Keratinocyte (primary cell): Measurements from ENCODE around the gene PDS5A. TPM values are rescaled to one million over a fixed set of nuclear protein-coding genes. Genes with fewer than 3 reads are reported as not detected.

ENCODE experiments used
- DNase-seq: peaks from one replicate; pipeline ENCODE4 v3.0.0-alpha.2; 2011; ENCODE audit warnings: low read depth, missing footprints, low spot score
- FAIRE-seq: peaks from 2 replicates; lab custom pipeline; 2011; peaks lifted over from hg19 to GRCh38; lab: Jason Lieb, UNC
- H2AFZ ChIP-seq: 2 replicates; pipeline ENCODE4 v1.6.0; 2012; ENCODE audit warnings: low read length, control low read depth, inconsistent platforms; ENCODE audit not compliant: control insufficient read depth
- H3K27ac ChIP-seq: 2 replicates; pipeline ENCODE4 v1.5.1; 2011; ENCODE audit warnings: low read length; ENCODE audit not compliant: control insufficient read depth, insufficient read depth
- H3K27me3 ChIP-seq: 3 replicates; pipeline ENCODE4 v1.6.0; 2011; ENCODE audit warnings: low read length; ENCODE audit not compliant: control insufficient read depth, insufficient read depth; ENCODE audit errors: extremely low read depth
- H3K36me3 ChIP-seq, 2 experiments: 2 replicates in 1 of 2; 3 replicates in 1 of 2; pipeline ENCODE4 v1.5.1; 2011; ENCODE audit warnings: low read length in 2 of 2, mild to moderate bottlenecking in 1 of 2; ENCODE audit not compliant: control insufficient read depth in 2 of 2, insufficient read depth in 2 of 2; ENCODE audit errors: extremely low read depth in 1 of 2
- H3K4me1 ChIP-seq: 3 replicates; pipeline ENCODE4 v1.5.1; 2011; ENCODE audit warnings: low read length; ENCODE audit not compliant: control insufficient read depth, insufficient read depth; ENCODE audit errors: extremely low read depth
- H3K4me2 ChIP-seq: 3 replicates; pipeline ENCODE4 v1.6.0; 2011; ENCODE audit warnings: low read depth, low read length; ENCODE audit not compliant: control insufficient read depth, insufficient read depth; ENCODE audit errors: extremely low read depth
- H3K4me3 ChIP-seq, 3 experiments: fragments of 200-600 bp in 1 of 3; sonication (generic) in 1 of 3; 2 replicates in 2 of 3; 3 replicates in 1 of 3; pipeline ENCODE4 v1.5.1; 2011 to 2016; ENCODE audit warnings: low read length in 3 of 3, mild to moderate bottlenecking in 3 of 3, control low read depth in 2 of 3, inconsistent platforms in 1 of 3, low read depth in 1 of 3, mixed read lengths in 1 of 3, mixed run types in 1 of 3, moderate library complexity in 1 of 3; ENCODE audit not compliant: control insufficient read depth in 2 of 3, insufficient read depth in 2 of 3; ENCODE audit errors: extremely low read depth in 1 of 3
- H3K79me2 ChIP-seq: 2 replicates; pipeline ENCODE4 v1.6.0; 2012; ENCODE audit warnings: low read length; ENCODE audit not compliant: control insufficient read depth, insufficient read depth
- H3K9ac ChIP-seq: 3 replicates; pipeline ENCODE4 v1.6.0; 2011; ENCODE audit warnings: low read length; ENCODE audit not compliant: control insufficient read depth, insufficient read depth; ENCODE audit errors: extremely low read depth
- H3K9me1 ChIP-seq: 3 replicates; pipeline ENCODE4 v1.6.0; 2011; ENCODE audit warnings: low read length; ENCODE audit not compliant: control insufficient read depth, insufficient read depth; ENCODE audit errors: extremely low read depth
- H3K9me3 ChIP-seq: 2 replicates; pipeline ENCODE4 v1.5.1; 2012; ENCODE audit warnings: low read depth, low read length; ENCODE audit not compliant: control insufficient read depth
- H4K20me1 ChIP-seq: 3 replicates; pipeline ENCODE4 v1.6.0; 2011; ENCODE audit warnings: low read length; ENCODE audit not compliant: control insufficient read depth, insufficient read depth; ENCODE audit errors: extremely low read depth
- EZH2 ChIP-seq: IDR thresholded peaks from one replicate; pipeline ENCODE4 v1.6.1; 2012; ENCODE audit warnings: inconsistent platforms, mild to moderate bottlenecking, low read length, moderate library complexity
- dilution Hi-C: fragments of 300-500 bp; cut with MboI; formaldehyde crosslinking; loops from one replicate; pipeline ENCODE4 v1.7.0; 2020; ENCODE audit warnings: low sequenced_read_pairs; ENCODE audit not compliant: extremely low pct_ligation_motif_present
- polyA plus RNA-seq, 5 experiments: library from polyadenylated mRNA; depleted of rRNA in 3 of 5; stranded (reverse) in 3 of 5; stranded (forward) in 1 of 5; unstranded in 1 of 5; fragments of >200 nt; gene quantifications; 1 replicate in 1 of 5; 2 replicates in 3 of 5; 3 replicates in 1 of 5; pipeline versions ENCODE4 v1.2.1 to v1.2.3, GENCODE V29; 2011 to 2012; ENCODE audit warnings: missing spikeins in 2 of 5, low read depth in 1 of 5, low replicate concordance in 1 of 5
- TF ChIP-seq, protein P1 (sequence below), 3 experiments: IDR thresholded peaks in 1 of 3; conservative IDR thresholded peaks in 1 of 3; optimal IDR thresholded peaks in 1 of 3; 2 replicates in 2 of 3; 3 replicates in 1 of 3; pipeline versions ENCODE3 to v1.5.1; 2011; ENCODE audit warnings: low read length in 3 of 3, mild to moderate bottlenecking in 3 of 3, moderate library complexity in 2 of 3, control low read depth in 1 of 3, inconsistent platforms in 1 of 3; ENCODE audit not compliant: insufficient read depth in 2 of 3; ENCODE audit errors: extremely low read depth in 1 of 3

PDS5A gene
- polyA plus RNA-seq, 1 donor (not counting 4 experiments of a cell fraction or from before 2014, with no cell fraction given) = 56.0 TPM

DNA sequence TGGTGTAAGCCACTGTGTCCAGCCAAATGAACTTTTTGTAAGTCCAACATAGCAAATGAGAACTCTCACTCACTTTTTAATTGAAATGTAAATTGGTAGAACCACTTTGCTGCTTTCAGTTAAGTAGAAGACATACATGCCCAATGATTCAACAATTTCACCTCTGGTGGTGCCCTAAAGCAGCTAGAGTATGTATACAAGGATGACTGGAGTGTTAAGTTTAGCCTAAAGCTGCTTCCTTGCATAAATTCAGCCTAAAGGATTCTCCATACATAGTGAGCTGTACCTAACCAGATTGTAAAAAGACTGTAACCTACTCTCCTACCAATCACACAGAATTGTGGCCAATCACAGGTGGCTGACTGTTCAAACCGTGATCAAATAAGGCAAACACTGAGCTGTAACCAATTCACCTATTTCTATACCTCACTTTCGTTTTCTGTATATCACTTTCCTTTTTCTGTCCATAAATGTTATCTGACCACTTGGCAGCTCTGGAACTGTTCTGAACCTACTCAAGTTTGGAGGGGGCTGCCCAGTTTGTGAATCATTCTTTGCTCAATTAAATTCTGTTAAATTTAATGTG is 39.9 kb downstream of the PDS5A start:
- TF ChIP-seq, protein P1, sequence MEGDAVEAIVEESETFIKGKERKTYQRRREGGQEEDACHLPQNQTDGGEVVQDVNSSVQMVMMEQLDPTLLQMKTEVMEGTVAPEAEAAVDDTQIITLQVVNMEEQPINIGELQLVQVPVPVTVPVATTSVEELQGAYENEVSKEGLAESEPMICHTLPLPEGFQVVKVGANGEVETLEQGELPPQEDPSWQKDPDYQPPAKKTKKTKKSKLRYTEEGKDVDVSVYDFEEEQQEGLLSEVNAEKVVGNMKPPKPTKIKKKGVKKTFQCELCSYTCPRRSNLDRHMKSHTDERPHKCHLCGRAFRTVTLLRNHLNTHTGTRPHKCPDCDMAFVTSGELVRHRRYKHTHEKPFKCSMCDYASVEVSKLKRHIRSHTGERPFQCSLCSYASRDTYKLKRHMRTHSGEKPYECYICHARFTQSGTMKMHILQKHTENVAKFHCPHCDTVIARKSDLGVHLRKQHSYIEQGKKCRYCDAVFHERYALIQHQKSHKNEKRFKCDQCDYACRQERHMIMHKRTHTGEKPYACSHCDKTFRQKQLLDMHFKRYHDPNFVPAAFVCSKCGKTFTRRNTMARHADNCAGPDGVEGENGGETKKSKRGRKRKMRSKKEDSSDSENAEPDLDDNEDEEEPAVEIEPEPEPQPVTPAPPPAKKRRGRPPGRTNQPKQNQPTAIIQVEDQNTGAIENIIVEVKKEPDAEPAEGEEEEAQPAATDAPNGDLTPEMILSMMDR (optimal IDR thresholded peaks at IDR 0.05 in 1 of 3, IDR thresholded peaks at IDR 0.05 in 1 of 3, conservative IDR thresholded peaks at IDR 0.05 in 1 of 3; ENCODE audit: extremely low read depth in 1 of 3, insufficient read depth in 2 of 3, low read length in 3 of 3) = no peak
- TF ChIP-seq EZH2 = no peak
- no peaks in the 10 kb centered on the region for H3K27me3 ChIP-seq
- peaks cover 41% of the 10 kb centered on the region for H3K4me1 ChIP-seq
- peaks cover 3% of the 10 kb centered on the region for H3K9me1 ChIP-seq
- H4K20me1 ChIP-seq = peaks cover 9% of the 10 kb centered on the region
- FAIRE-seq (peak; percentile 55), DNase-seq (no peak)
- H2AFZ ChIP-seq = no peak overlapping the region
- no peaks in the 10 kb centered on the region for H3K36me3 ChIP-seq
- peak overlapping the region; percentile 88 for H3K27ac ChIP-seq
- H3K9ac ChIP-seq = peak overlapping the region; percentile 70
- no peaks in the 10 kb centered on the region for H3K9me3 ChIP-seq
- peak overlapping the region; percentile 79 for H3K4me2 ChIP-seq
- peaks cover 85% of the 10 kb centered on the region for H3K79me2 ChIP-seq
- dilution Hi-C loops = no loop called here
- peak overlapping the region in 1 of 3 experiments; percentile 33 for H3K4me3 ChIP-seq

DNA sequence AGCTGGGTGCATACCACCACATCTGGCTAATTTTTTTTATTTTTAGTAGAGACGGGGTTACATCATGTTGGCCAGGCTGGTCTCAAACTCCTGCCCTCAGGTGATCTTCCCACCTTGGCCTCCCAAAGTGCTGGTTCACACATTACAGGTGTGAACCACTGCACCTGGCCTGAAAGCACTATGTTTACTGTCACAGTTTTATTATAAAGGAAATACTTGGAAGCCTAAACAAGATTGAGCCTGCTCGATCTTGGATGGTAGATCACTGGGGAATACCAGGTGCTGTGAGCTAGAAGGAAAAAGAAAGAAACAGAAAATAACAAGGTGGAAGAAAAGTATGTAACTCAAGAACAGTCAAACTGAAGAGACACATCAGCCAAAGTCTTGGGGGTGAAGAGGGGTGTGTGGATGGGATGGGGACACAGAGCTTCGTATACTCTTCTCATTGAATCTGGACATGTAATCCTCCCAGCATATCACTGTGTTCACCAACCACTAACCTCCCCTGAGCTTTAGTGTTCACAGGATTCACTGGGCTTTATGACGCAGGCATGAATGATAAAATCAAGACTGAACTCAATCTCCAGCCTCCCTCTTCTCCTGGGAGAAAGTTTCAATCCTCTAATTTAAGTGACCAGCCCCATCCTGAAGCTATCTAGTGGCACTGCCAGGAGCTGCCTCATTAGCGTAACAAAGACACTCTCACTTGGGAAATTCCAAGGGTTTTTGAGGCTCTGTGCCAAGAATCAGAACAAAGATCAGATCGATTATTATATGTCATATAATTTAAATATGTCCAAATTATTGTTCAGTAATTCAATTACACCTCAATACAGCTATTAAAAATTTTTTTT is 40.9 kb downstream of the PDS5A start:
- H4K20me1 ChIP-seq = peaks cover 6% of the 10 kb centered on the region
- no peaks in the 10 kb centered on the region for H3K36me3 ChIP-seq
- peaks cover 41% of the 10 kb centered on the region for H3K4me1 ChIP-seq
- H3K79me2 ChIP-seq = peaks cover 86% of the 10 kb centered on the region
- TF ChIP-seq, protein P1 (optimal IDR thresholded peaks at IDR 0.05 in 1 of 3, IDR thresholded peaks at IDR 0.05 in 1 of 3, conservative IDR thresholded peaks at IDR 0.05 in 1 of 3; ENCODE audit: extremely low read depth in 1 of 3, insufficient read depth in 2 of 3, low read length in 3 of 3) = no peak
- TF ChIP-seq EZH2 = no peak
- H3K4me2 ChIP-seq = peak overlapping the region; percentile 79
- H3K27me3 ChIP-seq = no peaks in the 10 kb centered on the region
- peak overlapping the region; percentile 29 for H2AFZ ChIP-seq
- peak; percentile 43 for FAIRE-seq
- peak; percentile 23 for DNase-seq
- peak overlapping the region; percentile 70 for H3K9ac ChIP-seq
- peak overlapping the region; percentile 88 for H3K27ac ChIP-seq
- peak overlapping the region in 2 of 3 experiments; percentile 33 to 52 for H3K4me3 ChIP-seq
- dilution Hi-C loops = no loop called here
- H3K9me1 ChIP-seq = peaks cover 3% of the 10 kb centered on the region
- no peaks in the 10 kb centered on the region for H3K9me3 ChIP-seq
